Activated naive CD4-positive, alpha-beta T cell treated with Interleukin-2 at 50 U/mL for 16 hours (primary cell): Measurements from ENCODE around the gene OPCML.

ENCODE experiments used
- DNase-seq: peaks from one replicate; pipeline ENCODE4 v3.0.0-alpha.2; 2020

OPCML gene

GRCh38 chr11:133501643-133502539 lies 30.4 kb downstream of the OPCML start:
- DNase-seq: no peak

- no peak for DNase-seq
Measured at GRCh38 chr11:133500936-133501335, 31.4 kb downstream of the OPCML start.

- no peak for DNase-seq
Measured at GRCh38 chr11:133500435-133500834, 31.9 kb downstream of the OPCML start.

GRCh38 chr11:133498969-133499368 lies 33.3 kb downstream of the OPCML start:
- no peak for DNase-seq

- DNase-seq: no peak
Measured at GRCh38 chr11:133497477-133498140, 34.7 kb downstream of the OPCML start.

GRCh38 chr11:133492895-133493294 lies 39.4 kb downstream of the OPCML start:
- DNase-seq: no peak

- DNase-seq: no peak
Measured at GRCh38 chr11:133491680-133492383, 40.5 kb downstream of the OPCML start.

- DNase-seq: no peak
Measured at GRCh38 chr11:133480722-133481121, 51.6 kb downstream of the OPCML start.

GRCh38 chr11:133479209-133479608 lies 53.1 kb downstream of the OPCML start:
- DNase-seq: no peak

- no peak for DNase-seq
Measured at GRCh38 chr11:133477251-133477625, 55.1 kb downstream of the OPCML start.

- no peak for DNase-seq
Measured at GRCh38 chr11:133476570-133477250, 55.6 kb downstream of the OPCML start.

- DNase-seq: no peak
Measured at GRCh38 chr11:133474461-133474860, 57.8 kb downstream of the OPCML start.

- no peak for DNase-seq
Measured at GRCh38 chr11:133467686-133468085, 64.6 kb downstream of the OPCML start.

GRCh38 chr11:133443206-133443747 lies 89.0 kb downstream of the OPCML start:
- no peak for DNase-seq

GRCh38 chr11:133441964-133442660 lies 90.2 kb downstream of the OPCML start:
- no peak for DNase-seq

- DNase-seq: no peak
Measured at GRCh38 chr11:133425992-133426391, 106.3 kb downstream of the OPCML start.

GRCh38 chr11:133425245-133425644 lies 107.1 kb downstream of the OPCML start:
- DNase-seq: no peak

GRCh38 chr11:133418218-133418617 lies 114.1 kb downstream of the OPCML start:
- DNase-seq: no peak

- DNase-seq: no peak
Measured at GRCh38 chr11:133414506-133414905, 117.8 kb downstream of the OPCML start.

GRCh38 chr11:133413703-133414102 lies 118.6 kb downstream of the OPCML start:
- DNase-seq: no peak

- no peak for DNase-seq
Measured at GRCh38 chr11:133409799-133410198, 122.5 kb downstream of the OPCML start.

GRCh38 chr11:133408936-133409335 lies 123.4 kb downstream of the OPCML start:
- DNase-seq: no peak
